HepG2 (cell line): Measurements from ENCODE around the gene ASTN1.

Source experiments
- CHD2 ChIP-seq: IDR thresholded peaks from 2 replicates; pipeline ENCODE4 v1.6.1; 2011; ENCODE audit warnings: low read depth, low read length, improper control_type of control experiment
- EZH2 ChIP-seq: conservative IDR thresholded peaks from 2 replicates; pipeline ENCODE4 v1.6.1; 2012; ENCODE audit warnings: mild to moderate bottlenecking, low read depth, low read length, moderate library complexity
- ZBTB1 ChIP-seq: sonication (generic); formaldehyde crosslinking; IDR thresholded peaks from 2 replicates; pipeline ENCODE4 v1.4.0; 2020; ENCODE audit warnings: missing genetic modification reagents, borderline replicate concordance
- TF ChIP-seq, protein P1 (sequence below): sonication (generic); formaldehyde crosslinking; IDR thresholded peaks from 2 replicates; pipeline ENCODE4 v1.5.0; 2020; ENCODE audit warnings: mild to moderate bottlenecking, missing genetic modification reagents, moderate library complexity

- TF ChIP-seq, protein P1, sequence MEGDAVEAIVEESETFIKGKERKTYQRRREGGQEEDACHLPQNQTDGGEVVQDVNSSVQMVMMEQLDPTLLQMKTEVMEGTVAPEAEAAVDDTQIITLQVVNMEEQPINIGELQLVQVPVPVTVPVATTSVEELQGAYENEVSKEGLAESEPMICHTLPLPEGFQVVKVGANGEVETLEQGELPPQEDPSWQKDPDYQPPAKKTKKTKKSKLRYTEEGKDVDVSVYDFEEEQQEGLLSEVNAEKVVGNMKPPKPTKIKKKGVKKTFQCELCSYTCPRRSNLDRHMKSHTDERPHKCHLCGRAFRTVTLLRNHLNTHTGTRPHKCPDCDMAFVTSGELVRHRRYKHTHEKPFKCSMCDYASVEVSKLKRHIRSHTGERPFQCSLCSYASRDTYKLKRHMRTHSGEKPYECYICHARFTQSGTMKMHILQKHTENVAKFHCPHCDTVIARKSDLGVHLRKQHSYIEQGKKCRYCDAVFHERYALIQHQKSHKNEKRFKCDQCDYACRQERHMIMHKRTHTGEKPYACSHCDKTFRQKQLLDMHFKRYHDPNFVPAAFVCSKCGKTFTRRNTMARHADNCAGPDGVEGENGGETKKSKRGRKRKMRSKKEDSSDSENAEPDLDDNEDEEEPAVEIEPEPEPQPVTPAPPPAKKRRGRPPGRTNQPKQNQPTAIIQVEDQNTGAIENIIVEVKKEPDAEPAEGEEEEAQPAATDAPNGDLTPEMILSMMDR (CRISPR knock-in tag): no peak
- TF ChIP-seq CHD2 (no peak), EZH2 (no peak), ZBTB1 (CRISPR knock-in tag) (no peak)
Measured at GRCh38 chr1:177142791-177143271, 21.7 kb downstream of the ASTN1 start.
